Smooth muscle cell (in vitro differentiated cells): ENCODE results near the gene GNG5. TPM values are rescaled to one million over a fixed set of nuclear protein-coding genes. Genes with fewer than 3 reads are reported as not detected.

Experiments
- DNase-seq: peaks from one replicate; lab custom pipeline; 2025; ENCODE audit not compliant: unreplicated experiment; lab: John Stamatoyannopoulos, UW
- H2AFZ ChIP-seq: fragments of 200-600 bp; sonication (generic); 2 replicates; pipeline ENCODE4 v1.6.0; 2016; ENCODE audit warnings: antibody characterized with exemption, low read depth, mild to moderate bottlenecking
- H3F3A ChIP-seq: fragments of 200-600 bp; sonication (generic); 2 replicates; pipeline ENCODE4 v1.6.0; 2017; ENCODE audit warnings: antibody characterized with exemption, low read depth
- H3K27ac ChIP-seq: fragments of 200-600 bp; sonication (generic); 2 replicates; pipeline ENCODE4 v1.5.1; 2016; ENCODE audit warnings: low read depth, mild to moderate bottlenecking
- H3K27me3 ChIP-seq: fragments of 200-600 bp; sonication (generic); 2 replicates; pipeline ENCODE4 v1.6.1; 2016; ENCODE audit warnings: low read depth, mild to moderate bottlenecking
- H3K36me3 ChIP-seq: fragments of 200-600 bp; sonication (generic); 2 replicates; pipeline ENCODE4 v1.5.1; 2016; ENCODE audit warnings: low read depth
- H3K4me1 ChIP-seq: fragments of 200-600 bp; sonication (generic); 2 replicates; pipeline ENCODE4 v1.5.1; 2016; ENCODE audit warnings: low read depth
- H3K4me2 ChIP-seq: fragments of 200-600 bp; sonication (generic); 2 replicates; pipeline ENCODE4 v1.6.0; 2016; ENCODE audit warnings: mild to moderate bottlenecking
- H3K4me3 ChIP-seq: fragments of 200-600 bp; sonication (generic); 2 replicates; pipeline ENCODE4 v1.5.1; 2016; ENCODE audit warnings: mild to moderate bottlenecking
- H3K79me2 ChIP-seq: fragments of 200-600 bp; sonication (generic); 2 replicates; pipeline ENCODE4 v1.6.0; 2016; ENCODE audit warnings: low read depth, mild to moderate bottlenecking
- H3K9ac ChIP-seq: fragments of 200-600 bp; sonication (generic); 2 replicates; pipeline ENCODE4 v1.6.0; 2016; ENCODE audit warnings: low read depth
- H3K9me3 ChIP-seq: fragments of 200-600 bp; sonication (generic); replicated peaks from 2 replicates; pipeline ENCODE4 v1.5.1; 2016; ENCODE audit warnings: low read depth
- H4K20me1 ChIP-seq: fragments of 200-600 bp; sonication (generic); 2 replicates; pipeline ENCODE4 v1.6.0; 2016; ENCODE audit warnings: low read depth
- WGBS: methylation state at CpG from one replicate; pipeline ENCODE4 v1.1.7; 2016; ENCODE audit warnings: low lambda C conversion rate; 5-methylcytosine and 5-hydroxymethylcytosine counted together
- polyA plus RNA-seq: library from polyadenylated mRNA; unstranded; fragments of >200 nt; fragmentation: Nextera tagmentation; extraction: Ambion mirVana; gene quantifications from 2 replicates; pipeline ENCODE4 v1.2.1, GENCODE V29; 2016
- total RNA-seq: library from RNA; depleted of rRNA; stranded (reverse); fragments of >200 nt; gene quantifications from 2 replicates; pipeline ENCODE4 v1.2.3, GENCODE V29; 2014
- TF ChIP-seq, protein P1 (sequence below): fragments of 200-600 bp; sonication (generic); IDR thresholded peaks from 2 replicates; pipeline ENCODE4 v1.5.1; 2017; ENCODE audit warnings: borderline replicate concordance, mild to moderate bottlenecking, antibody characterized with exemption; ENCODE audit not compliant: insufficient read depth, poor library complexity, severe bottlenecking

The GNG5 gene
- total and polyA plus RNA-seq, 2 experiments from 2014 or later: 342 to 722 TPM

DNA sequence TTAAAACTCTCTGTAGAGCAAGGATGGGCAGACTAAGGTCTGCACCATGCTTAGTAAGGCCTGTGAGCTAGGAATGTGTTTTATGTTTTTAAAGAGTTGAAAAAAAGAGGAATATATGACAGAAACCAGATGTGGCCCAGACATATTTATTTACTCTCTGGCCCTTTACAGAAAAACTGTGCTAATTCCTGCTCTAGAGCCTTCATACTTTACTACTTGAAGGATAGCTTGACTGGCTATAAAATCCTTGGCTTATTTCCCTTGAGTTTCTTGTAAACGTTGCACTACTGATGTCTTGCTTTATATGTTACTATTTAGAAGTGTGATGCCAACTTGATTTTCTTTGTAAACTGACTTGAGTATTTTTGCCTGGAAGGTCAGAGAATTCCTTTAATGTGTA is 34.4 kb upstream of the GNG5 start:
- WGBS: 8% methylated on average over 1 of the region's 1 CpG
- Histone ChIP-seq H4K20me1 (no peaks in the 10 kb centered on the region), H3K36me3 (no peaks in the 10 kb centered on the region), H3K4me2 (peak overlapping the region; percentile 51), H3K9ac (no peak overlapping the region), H3K27ac (peak overlapping the region; percentile 51), H3K4me1 (peaks cover 5% of the 10 kb centered on the region), H3F3A (peaks cover 9% of the 10 kb centered on the region), H3K79me2 (no peaks in the 10 kb centered on the region), H3K9me3 (no peaks in the 10 kb centered on the region), H3K27me3 (no peaks in the 10 kb centered on the region), H3K4me3 (no peak overlapping the region), H2AFZ (no peak overlapping the region)
- TF ChIP-seq, protein P1, sequence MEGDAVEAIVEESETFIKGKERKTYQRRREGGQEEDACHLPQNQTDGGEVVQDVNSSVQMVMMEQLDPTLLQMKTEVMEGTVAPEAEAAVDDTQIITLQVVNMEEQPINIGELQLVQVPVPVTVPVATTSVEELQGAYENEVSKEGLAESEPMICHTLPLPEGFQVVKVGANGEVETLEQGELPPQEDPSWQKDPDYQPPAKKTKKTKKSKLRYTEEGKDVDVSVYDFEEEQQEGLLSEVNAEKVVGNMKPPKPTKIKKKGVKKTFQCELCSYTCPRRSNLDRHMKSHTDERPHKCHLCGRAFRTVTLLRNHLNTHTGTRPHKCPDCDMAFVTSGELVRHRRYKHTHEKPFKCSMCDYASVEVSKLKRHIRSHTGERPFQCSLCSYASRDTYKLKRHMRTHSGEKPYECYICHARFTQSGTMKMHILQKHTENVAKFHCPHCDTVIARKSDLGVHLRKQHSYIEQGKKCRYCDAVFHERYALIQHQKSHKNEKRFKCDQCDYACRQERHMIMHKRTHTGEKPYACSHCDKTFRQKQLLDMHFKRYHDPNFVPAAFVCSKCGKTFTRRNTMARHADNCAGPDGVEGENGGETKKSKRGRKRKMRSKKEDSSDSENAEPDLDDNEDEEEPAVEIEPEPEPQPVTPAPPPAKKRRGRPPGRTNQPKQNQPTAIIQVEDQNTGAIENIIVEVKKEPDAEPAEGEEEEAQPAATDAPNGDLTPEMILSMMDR: no peak
- DNase-seq: no peak

DNA sequence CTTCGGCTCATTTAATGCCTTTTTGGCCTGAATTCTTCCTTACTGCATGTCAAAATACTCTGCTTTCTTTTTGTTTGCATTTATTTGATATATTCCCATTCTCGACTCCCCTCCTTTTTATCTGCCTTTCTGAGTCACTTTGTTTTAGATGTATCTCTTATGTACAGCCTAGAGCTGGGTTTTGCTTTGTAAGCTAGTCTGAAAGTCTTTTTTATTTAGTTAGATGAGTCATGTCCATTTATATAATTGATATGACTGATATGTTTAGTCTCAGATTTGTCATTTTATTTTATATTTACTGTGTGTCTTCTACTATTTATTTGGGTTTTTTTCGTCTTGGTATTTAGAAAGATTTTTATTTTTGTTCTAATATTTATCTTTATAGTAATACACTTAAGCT is 33.6 kb upstream of the GNG5 start:
- no peaks in the 10 kb centered on the region for H3K36me3 ChIP-seq
- H3K4me2 ChIP-seq: peak overlapping the region; percentile 51
- peaks cover 9% of the 10 kb centered on the region for H3F3A ChIP-seq
- TF ChIP-seq, protein P1: no peak
- no peak overlapping the region for H3K9ac ChIP-seq
- WGBS: 49% methylated on average over 3 of the region's 3 CpGs
- H3K27ac ChIP-seq: peak overlapping the region; percentile 51
- no peak overlapping the region for H3K4me3 ChIP-seq
- H3K9me3 ChIP-seq: no peaks in the 10 kb centered on the region
- DNase-seq: no peak
- H3K27me3 ChIP-seq: no peaks in the 10 kb centered on the region
- no peaks in the 10 kb centered on the region for H3K79me2 ChIP-seq
- peaks cover 5% of the 10 kb centered on the region for H3K4me1 ChIP-seq
- H2AFZ ChIP-seq: no peak overlapping the region
- no peaks in the 10 kb centered on the region for H4K20me1 ChIP-seq

DNA sequence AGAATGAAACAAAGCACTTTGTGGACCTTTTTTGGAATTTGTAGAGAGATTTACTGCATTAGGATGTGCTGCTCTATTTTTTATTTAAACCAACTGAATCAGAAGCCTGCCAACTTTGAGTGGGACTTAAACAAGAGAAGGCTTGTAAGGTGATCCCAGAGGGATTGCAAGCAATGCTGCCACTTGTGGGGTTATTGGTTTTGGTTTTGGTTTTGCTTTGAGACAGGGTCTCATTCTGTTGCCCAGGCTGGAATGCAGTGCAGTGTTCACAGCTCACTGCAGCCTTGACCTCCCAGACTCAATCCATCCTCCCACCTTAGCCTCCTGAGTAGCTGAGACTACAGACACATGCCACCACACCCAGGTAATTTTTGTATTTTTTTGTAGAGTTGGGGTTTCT is 32.2 kb upstream of the GNG5 start:
- H3K27me3 ChIP-seq: no peaks in the 10 kb centered on the region
- TF ChIP-seq, protein P1: no peak
- DNase-seq: no peak
- H3K27ac ChIP-seq: no peak overlapping the region
- H3K9ac ChIP-seq: no peak overlapping the region
- no peaks in the 10 kb centered on the region for H3K9me3 ChIP-seq
- H3K36me3 ChIP-seq: no peaks in the 10 kb centered on the region
- H4K20me1 ChIP-seq: no peaks in the 10 kb centered on the region
- H3K4me3 ChIP-seq: no peak overlapping the region
- H3K4me2 ChIP-seq: no peak overlapping the region
- H3F3A ChIP-seq: peaks cover 9% of the 10 kb centered on the region
- H3K79me2 ChIP-seq: no peaks in the 10 kb centered on the region
- H3K4me1 ChIP-seq: peaks cover 5% of the 10 kb centered on the region
- H2AFZ ChIP-seq: no peak overlapping the region

DNA sequence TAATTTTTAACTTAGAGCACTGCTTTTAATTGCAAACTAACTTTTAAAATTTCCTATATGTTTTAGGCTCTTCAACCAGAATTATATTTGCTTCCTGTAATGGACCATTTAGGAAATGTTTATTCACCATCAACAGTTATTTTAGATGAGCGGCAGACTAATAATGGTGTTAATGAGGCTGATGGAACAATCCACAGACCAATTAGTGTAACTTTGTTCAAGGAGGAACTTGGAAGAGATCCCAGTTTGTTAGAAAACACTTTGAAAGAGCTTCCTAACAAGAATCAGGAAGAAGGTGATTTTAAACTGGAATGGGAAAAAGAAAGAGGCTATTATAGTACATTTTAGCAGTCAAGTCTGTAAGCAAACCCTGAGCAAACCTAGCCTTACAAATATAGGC is 19.4 kb upstream of the GNG5 start:
- no peaks in the 10 kb centered on the region for H3K4me1 ChIP-seq
- H3K27ac ChIP-seq: no peak overlapping the region
- 96% methylated on average over 1 of the region's 1 CpG for WGBS
- no peaks in the 10 kb centered on the region for H3K79me2 ChIP-seq
- no peaks in the 10 kb centered on the region for H3F3A ChIP-seq
- no peaks in the 10 kb centered on the region for H3K27me3 ChIP-seq
- no peaks in the 10 kb centered on the region for H4K20me1 ChIP-seq
- no peak overlapping the region for H3K4me3 ChIP-seq
- no peak overlapping the region for H3K4me2 ChIP-seq
- TF ChIP-seq, protein P1: no peak
- H3K9me3 ChIP-seq: no peaks in the 10 kb centered on the region
- DNase-seq: no peak
- H3K9ac ChIP-seq: no peak overlapping the region
- no peak overlapping the region for H2AFZ ChIP-seq
- no peaks in the 10 kb centered on the region for H3K36me3 ChIP-seq
